ENCODE measurements around the gene RABGAP1L.

Gene RABGAP1L

DNA sequence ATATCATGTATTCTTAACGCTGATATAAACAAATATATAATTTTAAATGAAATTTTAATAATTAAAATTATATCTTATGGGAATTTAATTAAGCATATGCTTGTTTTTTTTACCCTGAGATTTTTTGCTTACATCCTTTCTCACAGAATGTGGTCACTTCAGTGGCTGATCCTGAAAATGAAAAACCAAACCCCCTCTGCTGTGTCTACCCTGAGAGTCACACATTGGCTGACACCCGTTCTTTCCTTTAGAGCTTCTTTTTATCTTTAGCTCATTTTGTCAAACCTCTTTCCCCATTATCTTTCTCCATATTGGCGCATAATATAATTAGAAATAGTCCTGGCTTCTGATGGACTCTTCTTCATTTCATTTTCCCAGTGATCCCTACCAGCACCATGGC is 829.7 kb downstream of the RABGAP1L start:
- no peak for DNase-seq

DNA sequence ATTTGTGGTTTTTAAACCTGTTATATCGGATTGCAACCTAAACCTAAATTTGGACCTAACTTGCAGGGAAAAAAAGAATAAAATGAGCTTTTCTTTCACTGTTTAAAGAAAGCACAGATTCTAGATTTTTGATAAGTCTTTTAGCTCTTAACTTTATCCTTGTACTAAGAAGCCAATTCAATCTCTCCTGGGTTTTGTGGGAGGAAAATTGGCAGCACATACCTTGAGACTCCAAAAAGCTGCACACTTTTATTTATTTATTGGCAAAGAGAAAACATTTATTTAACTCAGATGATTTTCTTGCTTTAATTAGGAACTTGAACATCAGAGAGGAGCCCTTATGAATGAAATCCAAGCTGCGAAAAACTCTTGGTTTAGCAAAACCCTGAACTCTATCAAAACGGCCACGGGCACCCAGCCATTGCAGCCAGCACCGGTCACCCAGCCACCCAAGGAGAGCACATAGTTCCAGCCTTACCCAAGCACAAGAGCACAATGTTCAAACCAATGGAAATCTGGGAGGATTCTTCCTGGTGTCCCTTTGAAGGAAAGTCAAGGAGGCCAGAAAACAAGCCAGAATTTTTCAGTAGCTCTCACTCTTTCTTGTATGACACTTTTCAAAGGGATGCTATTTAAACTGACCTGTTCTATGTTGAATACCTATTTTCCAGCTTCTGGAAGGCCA is 830.4 kb downstream of the RABGAP1L start:
- DNase-seq: peak in 1 of 56 donors; percentile 5

DNA sequence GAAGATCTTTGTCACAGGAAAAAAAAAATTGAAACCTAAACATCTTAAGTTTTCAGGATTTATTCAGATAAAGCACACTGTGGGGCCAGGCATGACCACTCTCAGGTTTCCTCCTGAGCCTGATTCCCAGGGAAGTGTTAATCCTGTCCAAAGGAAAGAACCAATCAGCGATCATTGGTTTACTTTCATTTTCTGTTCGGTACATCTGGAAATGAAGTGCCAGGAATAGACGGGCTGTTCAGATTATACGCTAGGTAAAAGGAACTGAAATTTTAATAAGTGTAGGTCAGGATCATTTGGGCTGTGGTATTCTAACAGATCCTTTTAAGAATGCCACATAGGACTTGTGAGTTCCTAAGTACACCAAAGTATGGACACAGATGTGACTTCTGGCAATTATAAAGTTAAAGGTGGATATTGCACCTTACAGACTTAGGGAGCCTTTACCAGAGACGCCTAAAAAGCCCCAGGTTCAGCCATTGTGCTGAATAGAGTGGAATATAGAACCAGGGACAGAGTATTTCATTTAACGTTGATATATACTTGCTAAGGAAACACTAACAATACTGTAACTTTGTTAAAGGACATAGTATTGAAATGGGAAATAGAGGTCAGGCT is 831.2 kb downstream of the RABGAP1L start:
- DNase-seq: no peak

DNA sequence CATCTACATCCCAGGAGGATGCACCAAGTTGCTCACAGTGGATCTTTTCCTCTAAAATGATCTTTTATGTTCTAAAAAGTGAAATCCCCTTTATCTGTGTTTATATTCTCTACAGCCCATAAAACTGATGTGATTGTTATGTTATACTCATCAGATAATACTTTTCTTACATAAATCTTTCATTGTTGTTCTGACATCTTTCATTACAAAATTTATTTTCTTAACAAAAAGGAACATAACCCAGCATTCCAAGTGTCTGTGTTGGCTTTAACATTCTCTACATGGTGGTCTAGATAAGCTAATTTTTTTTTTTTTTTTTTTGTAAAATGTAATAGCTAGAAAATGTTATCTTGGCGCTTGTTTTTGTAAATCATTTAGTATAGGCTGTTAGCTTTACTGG is 832.2 kb downstream of the RABGAP1L start:
- no peak for DNase-seq

DNA sequence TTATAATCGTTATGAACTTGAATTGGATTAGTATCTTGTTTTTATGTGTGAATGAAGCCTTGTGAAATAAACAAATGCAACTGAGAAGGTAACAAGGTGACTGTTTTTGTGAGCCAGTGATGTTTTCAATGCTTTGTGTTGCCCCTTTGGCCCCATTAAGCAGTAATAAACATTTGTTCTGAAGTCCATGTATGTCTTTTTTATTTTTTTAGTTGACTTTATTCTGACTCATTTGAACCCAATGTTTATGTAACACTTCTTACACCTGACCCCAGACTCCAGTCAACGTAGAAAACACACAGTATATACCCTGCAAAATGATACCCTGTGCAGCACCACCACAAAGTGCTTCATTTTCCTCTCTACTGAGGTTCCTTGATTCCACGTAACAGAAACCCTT is 835.8 kb downstream of the RABGAP1L start:
- DNase-seq: no peak

DNA sequence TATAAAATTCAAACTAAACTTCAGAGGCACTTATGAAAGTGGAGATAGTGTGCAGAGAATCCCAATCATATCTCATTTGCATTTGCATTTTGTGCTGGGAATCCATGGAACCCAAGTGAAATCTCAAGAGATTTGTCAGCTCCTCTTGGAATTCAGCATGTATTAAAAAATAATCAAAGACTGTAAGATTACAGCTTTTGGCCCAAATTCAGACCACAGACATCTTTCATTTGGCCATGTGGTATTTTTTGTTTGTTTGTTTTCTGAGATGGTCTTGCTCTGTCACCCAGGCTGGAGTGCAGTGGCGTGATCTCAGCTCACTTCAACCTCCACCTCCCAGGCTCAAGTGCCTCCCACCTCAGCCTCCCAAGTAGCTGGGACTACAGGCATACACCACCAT is 836.6 kb downstream of the RABGAP1L start:
- no peak for DNase-seq

DNA sequence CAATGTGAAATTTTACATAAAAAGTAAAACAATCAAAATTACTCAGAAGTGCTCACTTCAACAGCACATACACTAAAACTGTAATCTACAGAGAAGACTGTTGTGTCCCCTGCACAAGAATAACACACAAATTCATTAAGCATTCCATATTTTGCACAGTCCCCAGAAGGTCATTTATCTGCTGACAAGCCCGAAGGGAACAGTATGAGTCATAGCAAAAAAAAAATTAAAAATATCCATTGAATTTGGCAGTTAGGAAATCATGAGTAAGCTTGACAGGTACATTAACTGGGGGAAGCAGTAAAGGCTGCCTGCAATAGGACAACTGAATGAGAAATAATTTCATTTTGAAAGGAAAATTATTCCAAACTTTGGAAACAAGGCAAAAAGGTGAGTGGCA is 837.2 kb downstream of the RABGAP1L start:
- no peak for DNase-seq

DNA sequence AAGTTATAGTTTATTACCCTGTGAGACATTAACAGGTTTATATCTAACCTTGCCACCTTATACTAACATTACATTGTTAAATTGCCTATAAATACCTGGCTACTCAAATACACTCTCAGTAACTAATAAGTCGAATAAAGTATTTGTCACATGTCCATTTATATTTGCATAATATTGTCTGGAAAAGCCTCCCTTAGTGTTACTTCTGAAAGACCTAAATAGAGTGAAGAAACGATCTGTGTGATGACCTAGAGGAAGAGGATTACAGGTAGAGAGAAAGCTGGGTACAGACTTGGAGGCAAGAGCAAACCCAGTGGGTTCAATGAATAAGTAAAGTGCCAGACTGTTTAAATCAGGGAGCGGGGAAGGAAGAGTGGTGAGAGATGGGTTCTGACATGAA is 837.7 kb downstream of the RABGAP1L start:
- no peak for DNase-seq

DNA sequence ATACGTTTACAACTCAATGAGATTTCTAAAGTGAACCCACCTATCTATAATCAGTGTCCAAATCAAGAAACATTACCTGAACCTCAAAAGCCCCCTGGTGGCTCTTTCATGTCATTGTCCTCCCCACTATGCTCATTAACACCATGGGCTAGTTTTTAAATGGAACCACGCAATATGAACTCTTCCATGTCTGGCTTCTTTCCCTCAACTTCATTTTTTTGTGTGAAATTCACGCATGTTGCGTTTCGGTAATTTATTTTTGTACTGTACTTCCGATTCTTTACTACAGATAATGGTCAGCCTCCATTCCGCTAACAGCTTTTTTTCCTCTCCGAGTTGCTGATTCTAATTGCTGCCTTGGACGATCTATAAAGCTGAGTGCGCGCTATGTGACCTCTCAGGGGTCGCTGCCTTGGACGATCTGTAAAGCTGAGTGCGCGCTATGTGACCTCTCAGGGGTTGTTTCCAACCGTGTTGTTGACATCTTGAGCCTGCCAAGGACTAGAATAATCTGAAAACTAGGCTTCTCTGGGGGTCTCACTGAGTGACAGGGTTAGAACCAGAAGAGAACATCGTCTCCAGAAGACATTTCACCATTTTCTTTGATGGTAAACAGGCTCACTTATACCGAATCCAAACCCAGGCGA is 839.4 kb downstream of the RABGAP1L start:
- DNase-seq: peak in 17 of 56 donors; percentile 17 to 64 (median 37)

DNA sequence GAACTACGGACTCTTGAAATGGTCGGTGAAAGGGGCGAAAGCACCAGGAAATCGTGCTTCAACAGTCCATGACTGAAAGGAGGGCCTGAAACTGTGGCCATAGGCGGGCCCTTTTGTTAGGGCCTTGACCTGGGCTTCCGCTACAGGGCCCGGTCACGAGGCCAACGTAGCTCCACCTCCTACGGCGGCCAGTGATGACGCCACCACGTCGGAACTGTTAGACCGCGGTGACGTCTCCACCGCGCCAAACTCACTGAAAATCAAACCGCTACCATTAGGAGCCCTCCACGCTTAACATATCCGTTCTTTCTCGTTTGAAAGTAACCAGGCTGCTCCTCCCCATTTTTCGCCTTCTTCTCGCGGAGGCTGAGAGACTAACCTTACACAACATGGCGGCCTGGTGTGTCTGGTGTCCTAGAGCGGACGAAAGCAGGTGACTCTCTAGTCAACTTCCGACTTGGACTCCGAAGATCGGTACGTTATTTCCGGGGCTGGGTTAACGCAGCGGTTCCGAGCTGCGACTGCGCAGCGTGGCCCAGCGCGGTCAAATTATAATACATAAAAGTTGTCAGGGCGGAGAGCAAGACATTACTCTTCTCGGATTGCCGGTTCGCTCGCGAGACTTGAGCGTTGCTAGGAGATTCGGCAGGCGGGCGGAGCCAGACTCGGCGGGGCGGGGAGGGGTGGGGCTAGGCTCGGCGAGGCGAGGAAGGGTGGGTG is 840.1 kb downstream of the RABGAP1L start:
- DNase-seq: peak; percentile 94 to 100 (median 99)

DNA sequence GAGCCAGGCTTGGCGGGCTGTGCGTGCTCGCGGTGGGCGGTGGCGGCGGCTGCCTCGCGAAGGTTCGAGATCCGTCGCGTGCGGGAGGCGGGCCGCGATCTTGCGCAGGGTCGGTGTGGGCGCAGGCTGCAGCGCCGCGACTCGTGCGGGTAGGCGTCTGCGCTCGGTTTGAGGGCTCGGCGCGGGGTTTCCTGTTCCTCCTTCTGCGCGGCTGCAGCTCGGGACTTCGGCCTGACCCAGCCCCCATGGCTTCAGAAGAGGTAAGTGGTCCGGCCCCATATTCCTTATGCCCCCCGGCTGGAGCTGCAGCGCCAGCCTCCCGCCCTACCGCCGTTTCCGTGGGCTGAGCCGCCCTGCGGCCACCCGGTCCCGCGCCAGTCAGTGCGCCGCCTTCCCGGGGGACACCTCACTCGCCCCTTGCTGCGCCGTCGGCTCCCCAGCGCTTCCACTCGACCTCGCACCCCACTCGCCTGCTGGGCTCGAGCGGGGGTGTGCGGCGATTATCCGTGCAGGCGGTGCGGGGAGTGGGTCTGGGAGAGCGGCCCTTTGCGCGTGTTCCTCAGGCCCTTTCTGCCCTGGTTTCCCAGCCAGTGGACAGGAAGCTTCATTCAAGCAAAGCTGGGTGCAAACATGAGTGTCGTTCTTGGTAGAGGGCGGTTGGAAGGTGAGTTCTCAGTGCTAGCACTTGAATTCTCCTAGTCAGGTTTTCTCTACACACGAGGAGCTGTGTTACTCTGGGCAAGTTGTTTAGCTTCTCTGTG is 840.8 kb downstream of the RABGAP1L start, which contains the start of gene CACYBP:
TSS of gene CACYBP (plus strand) at position 12 of the 761 bp plus-strand sequence. CDS start at position 246, 234 bp downstream.
- peak in 32 of 56 donors; percentile 34 to 95 (median 65) for DNase-seq

DNA sequence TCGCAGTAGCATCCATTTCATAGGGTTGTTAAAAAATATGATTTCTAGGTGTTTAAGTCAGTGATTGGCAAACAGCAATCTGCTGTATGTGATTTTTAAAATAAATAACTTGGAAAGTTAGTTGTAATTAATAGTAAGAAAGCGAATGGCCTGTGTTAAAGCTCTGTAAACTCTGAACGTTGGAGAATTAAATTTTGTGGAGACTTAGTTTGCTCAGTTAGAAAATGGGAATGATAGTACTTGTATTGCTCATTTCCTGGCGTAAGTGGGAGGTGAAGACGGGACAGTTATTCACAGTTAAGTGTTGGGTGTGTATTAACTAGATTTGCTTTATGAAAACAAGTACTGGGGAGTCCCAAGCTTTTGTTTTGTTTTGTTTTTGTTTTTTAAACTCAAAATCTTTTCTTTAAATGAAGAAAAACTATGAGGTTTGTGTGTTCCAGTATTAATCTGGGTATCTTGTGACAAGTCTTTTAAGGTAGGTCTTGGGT is 841.4 kb downstream of the RABGAP1L start:
- DNase-seq: no peak

DNA sequence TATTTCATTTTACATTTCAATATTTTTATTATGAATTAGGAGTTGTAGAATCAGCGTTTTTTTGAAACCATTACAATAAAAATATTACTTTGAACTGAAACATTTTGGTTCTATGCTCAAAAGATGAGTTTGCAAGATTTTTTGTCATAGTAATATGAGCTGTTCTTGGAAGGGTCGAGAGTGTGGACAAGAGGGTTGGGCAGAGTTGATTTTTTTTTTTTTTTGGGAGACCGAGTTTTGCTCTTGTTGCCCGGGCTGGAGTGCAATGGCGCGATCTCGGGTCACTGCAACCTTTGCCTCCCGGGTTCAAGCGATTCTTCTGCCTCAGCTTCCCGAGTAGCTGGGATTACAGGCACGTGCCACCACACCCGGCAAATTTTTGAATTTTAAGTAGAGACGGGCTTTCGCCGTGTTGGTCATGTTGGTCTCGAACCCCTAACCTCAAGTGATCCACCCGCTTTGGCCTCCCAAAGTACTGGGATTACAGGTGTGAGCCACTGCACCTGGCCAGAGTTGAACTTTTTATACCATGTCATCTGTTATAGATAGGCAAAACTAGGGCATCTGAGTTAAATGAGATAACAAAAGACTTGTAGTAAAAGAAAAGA is 843.7 kb downstream of the RABGAP1L start:
- DNase-seq: no peak

DNA sequence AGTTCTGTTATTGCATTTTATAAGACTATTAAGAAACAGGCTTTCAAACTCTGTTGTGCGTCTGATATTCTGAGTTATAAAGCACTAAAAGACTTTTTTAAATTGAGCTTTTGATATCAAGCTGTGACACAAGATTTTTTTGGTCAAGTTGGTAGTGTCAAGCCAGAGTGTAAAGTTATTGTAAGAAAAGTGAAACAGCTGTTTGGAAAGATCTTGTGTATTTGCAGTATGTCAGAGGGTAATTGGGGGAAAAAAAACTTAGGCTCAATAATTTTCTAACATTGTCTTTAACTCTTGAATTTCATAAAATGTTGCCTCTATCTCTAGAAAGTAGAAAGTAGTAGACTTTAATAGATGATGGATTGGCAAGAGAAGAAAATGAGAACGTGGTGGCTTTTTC is 844.2 kb downstream of the RABGAP1L start:
- DNase-seq: no peak

DNA sequence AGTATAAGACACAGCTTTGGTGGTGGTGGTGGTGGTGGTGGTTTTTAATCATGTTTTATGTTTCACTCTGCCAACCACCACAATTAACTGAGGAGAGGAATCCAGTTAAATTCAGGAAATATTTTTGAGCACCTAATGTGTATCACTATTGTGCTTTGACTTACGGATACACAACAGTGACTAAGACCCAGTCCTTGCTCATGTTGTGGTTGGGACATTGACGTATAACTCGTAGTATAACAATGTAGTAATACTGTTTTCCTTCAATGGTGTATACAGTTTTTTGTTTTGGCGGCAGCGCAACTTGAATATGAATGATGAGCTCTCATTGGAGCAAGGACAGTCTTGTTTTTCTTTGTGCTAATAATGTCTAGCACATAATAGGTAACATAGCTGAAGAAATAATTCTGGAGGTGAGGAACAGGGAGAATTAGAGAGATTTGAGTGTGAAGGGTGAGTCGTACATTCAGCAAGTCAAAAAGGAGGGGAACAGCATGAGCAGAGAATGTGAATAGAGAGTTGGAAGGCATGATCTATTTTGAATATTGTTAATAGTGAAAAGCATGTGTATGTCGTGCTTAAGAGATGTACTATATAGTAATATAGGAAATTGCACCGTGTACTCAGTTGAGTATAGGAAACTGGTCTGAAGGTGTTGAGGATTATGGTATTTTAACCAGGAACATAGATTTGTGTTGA is 845.9 kb downstream of the RABGAP1L start:
- DNase-seq: no peak

DNA sequence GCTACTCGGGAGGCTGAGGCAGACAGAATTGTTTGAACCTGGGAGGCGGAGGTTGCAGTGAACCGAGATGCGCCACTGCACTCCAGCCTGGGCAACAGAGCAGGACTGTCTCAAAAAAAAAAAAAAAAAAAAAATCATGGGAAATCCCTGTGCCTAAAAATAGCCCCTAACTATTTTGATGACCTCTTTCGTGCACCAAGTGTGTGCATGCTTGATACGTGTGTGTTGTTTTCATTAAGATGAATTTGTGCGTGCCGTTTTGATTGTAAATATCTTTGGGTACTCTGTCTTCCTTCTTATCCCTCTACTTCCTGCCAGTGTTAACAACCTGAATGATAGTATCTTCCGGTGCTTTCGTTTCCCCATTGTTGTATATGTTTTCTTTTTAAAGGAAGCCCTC is 850.2 kb downstream of the RABGAP1L start:
- no peak for DNase-seq

DNA sequence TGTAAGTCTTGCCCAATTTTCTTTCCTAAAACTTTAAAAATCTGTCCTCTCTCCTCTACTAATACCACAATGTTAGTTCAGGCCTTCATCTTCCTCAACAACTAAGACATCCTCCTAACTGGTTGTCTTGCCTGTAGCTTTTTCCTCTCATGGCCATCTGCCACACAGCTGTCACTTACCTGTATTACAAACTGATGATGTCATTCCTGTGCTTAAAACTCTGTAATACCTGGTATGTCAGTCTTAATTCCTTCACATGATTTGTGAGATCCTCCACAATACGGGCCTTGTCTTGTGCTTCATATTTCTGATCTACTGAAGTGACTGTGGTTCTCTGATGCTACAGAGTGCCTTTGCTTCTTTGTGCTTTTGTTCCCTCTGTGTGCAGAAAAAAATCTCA is 854.1 kb downstream of the RABGAP1L start:
- DNase-seq: no peak

DNA sequence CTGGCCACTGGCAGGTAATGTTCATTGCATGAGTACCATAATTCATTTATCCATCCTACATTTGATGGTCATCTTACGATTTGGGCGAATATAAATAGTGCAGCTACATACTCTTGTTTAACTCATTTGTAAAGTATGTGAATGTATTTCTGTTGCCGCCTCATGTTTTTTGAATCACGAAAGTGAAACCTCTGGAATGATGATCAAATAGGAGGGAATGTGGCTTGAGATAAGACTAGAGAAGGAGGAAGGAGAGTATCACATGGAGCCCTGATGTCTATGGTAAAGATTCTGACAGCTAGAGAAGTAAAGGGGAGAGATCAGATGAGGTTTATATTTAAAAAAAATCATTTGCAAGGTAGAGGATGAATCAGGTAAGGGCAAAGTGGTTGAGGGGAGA is 855.9 kb downstream of the RABGAP1L start:
- no peak for DNase-seq

DNA sequence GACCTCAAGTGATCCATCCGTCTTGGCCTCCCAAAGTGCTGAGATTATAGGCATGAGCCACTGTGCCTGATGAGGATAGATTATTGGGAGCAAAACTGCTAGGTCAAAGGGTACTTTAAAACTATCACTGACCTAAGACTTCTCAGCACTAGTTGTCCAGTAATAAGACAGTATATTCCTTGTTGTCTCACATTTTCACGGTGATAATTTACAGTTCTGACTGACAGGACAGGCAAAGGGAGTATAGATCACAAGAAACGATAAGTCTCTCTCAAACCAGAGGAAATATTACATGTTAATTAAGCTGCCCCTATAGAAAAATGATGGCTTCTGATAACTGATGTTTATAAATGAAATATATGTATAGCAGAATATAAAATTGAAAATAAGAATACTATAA is 860.2 kb downstream of the RABGAP1L start:
- no peak for DNase-seq

Measured in nucleus accumbens (tissue), 56 donors.